Measurements from ENCODE around the gene GPR137.

DNA sequence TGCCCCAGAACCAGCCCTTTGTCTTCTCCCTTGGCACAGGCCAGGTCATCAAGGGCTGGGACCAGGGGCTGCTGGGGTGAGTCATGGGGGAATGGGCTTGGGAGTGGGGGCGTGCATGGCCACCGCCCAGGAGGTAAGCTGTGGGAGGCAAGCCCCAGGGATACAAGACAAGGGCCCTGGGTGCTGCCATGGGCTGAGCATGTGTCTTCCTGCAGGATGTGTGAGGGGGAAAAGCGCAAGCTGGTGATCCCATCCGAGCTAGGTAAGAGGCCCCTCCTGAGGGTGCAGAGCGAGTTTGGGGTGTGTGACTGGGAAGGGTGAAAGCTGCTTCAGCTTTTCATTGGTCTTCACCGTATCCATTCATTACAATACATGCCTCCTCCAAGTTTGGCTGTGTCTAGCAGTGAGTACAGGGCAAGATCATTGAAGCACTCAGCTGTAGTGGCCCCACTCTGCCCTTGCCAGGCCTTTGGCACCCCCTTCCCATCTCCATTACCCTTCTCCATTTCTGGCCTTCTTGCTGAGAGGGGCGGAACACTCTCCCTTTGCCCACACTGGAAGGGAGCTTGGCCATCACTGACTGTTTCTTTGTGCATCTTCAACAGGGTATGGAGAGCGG is 42.3 kb upstream of the GPR137 start:
- no peak for TF ChIP-seq CTCF (IDR thresholded peaks at IDR 0.05)
- TF ChIP-seq EP300 (IDR thresholded peaks at IDR 0.05), result no peak

All from stomach (tissue), 4 donors.